ENCODE measurements around the gene PARS2.

DNA sequence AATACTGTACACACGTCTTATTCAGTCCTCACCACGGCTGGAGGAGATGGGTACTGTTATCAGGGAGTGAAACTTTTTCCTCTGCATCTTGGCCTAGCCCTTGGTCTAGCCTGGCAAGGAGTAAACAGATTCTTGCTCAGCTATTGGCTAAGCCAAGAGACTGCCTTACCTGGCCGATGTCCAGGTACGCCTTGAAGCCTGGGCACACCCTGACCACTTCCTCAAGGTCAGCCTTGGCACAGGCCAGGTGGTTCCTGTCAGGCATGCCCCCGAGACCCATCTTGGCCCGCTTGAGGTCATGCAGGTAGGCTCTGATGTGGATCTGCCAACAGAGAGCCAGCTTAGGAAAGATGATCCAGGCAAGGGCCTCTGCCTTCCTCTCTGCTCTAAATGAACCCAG lies 17.8 kb upstream of the PARS2 start:
- TF ChIP-seq, protein P1, sequence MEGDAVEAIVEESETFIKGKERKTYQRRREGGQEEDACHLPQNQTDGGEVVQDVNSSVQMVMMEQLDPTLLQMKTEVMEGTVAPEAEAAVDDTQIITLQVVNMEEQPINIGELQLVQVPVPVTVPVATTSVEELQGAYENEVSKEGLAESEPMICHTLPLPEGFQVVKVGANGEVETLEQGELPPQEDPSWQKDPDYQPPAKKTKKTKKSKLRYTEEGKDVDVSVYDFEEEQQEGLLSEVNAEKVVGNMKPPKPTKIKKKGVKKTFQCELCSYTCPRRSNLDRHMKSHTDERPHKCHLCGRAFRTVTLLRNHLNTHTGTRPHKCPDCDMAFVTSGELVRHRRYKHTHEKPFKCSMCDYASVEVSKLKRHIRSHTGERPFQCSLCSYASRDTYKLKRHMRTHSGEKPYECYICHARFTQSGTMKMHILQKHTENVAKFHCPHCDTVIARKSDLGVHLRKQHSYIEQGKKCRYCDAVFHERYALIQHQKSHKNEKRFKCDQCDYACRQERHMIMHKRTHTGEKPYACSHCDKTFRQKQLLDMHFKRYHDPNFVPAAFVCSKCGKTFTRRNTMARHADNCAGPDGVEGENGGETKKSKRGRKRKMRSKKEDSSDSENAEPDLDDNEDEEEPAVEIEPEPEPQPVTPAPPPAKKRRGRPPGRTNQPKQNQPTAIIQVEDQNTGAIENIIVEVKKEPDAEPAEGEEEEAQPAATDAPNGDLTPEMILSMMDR (IDR thresholded peaks at IDR 0.05 in 2 of 3, conservative IDR thresholded peaks at IDR 0.05 in 1 of 3; ENCODE audit: borderline replicate concordance in 1 of 3, insufficient read depth in 1 of 3, low read depth in 2 of 3, low read length in 2 of 3) = no peak
- TF ChIP-seq JUND (IDR thresholded peaks at IDR 0.05) (no peak), TCF7L2 (IDR thresholded peaks at IDR 0.05; ENCODE audit: borderline replicate concordance, extremely low read depth, insufficient read depth, insufficient read length) (no peak), POLR2AphosphoS5 (IDR thresholded peaks at IDR 0.05; ENCODE audit: low read depth, low read length) (no peak), EZH2 (IDR thresholded peaks at IDR 0.05) (no peak), SP1 (IDR thresholded peaks at IDR 0.05; ENCODE audit: low read depth) (no peak), POLR2A (IDR thresholded peaks at IDR 0.05; ENCODE audit: borderline replicate concordance, extremely low read depth, insufficient read depth, insufficient read length) (no peak), EZH2phosphoT487 (IDR thresholded peaks at IDR 0.05; ENCODE audit: borderline replicate concordance) (no peak), SIN3A (IDR thresholded peaks at IDR 0.05; ENCODE audit: low read depth) (no peak), YY1 (IDR thresholded peaks at IDR 0.05; ENCODE audit: extremely low read depth, insufficient replicate concordance, low read depth, low read length) (no peak), ZNF274 (IDR thresholded peaks at IDR 0.05; ENCODE audit: low read depth, low read length) (no peak)
- TF ChIP-seq, protein P2, sequence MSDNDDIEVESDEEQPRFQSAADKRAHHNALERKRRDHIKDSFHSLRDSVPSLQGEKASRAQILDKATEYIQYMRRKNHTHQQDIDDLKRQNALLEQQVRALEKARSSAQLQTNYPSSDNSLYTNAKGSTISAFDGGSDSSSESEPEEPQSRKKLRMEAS (IDR thresholded peaks at IDR 0.05) = no peak
- TF ChIP-seq, protein P3, sequence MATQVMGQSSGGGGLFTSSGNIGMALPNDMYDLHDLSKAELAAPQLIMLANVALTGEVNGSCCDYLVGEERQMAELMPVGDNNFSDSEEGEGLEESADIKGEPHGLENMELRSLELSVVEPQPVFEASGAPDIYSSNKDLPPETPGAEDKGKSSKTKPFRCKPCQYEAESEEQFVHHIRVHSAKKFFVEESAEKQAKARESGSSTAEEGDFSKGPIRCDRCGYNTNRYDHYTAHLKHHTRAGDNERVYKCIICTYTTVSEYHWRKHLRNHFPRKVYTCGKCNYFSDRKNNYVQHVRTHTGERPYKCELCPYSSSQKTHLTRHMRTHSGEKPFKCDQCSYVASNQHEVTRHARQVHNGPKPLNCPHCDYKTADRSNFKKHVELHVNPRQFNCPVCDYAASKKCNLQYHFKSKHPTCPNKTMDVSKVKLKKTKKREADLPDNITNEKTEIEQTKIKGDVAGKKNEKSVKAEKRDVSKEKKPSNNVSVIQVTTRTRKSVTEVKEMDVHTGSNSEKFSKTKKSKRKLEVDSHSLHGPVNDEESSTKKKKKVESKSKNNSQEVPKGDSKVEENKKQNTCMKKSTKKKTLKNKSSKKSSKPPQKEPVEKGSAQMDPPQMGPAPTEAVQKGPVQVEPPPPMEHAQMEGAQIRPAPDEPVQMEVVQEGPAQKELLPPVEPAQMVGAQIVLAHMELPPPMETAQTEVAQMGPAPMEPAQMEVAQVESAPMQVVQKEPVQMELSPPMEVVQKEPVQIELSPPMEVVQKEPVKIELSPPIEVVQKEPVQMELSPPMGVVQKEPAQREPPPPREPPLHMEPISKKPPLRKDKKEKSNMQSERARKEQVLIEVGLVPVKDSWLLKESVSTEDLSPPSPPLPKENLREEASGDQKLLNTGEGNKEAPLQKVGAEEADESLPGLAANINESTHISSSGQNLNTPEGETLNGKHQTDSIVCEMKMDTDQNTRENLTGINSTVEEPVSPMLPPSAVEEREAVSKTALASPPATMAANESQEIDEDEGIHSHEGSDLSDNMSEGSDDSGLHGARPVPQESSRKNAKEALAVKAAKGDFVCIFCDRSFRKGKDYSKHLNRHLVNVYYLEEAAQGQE (IDR thresholded peaks at IDR 0.05; ENCODE audit: low read depth) = no peak
